ENCODE measurements around the gene ARL16.

- no peak for TF ChIP-seq REST (IDR thresholded peaks at IDR 0.05; ENCODE audit: borderline replicate concordance)
- TF ChIP-seq, protein P1, sequence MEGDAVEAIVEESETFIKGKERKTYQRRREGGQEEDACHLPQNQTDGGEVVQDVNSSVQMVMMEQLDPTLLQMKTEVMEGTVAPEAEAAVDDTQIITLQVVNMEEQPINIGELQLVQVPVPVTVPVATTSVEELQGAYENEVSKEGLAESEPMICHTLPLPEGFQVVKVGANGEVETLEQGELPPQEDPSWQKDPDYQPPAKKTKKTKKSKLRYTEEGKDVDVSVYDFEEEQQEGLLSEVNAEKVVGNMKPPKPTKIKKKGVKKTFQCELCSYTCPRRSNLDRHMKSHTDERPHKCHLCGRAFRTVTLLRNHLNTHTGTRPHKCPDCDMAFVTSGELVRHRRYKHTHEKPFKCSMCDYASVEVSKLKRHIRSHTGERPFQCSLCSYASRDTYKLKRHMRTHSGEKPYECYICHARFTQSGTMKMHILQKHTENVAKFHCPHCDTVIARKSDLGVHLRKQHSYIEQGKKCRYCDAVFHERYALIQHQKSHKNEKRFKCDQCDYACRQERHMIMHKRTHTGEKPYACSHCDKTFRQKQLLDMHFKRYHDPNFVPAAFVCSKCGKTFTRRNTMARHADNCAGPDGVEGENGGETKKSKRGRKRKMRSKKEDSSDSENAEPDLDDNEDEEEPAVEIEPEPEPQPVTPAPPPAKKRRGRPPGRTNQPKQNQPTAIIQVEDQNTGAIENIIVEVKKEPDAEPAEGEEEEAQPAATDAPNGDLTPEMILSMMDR (IDR thresholded peaks at IDR 0.05; ENCODE audit: poor library complexity, severe bottlenecking), result no peak
- TF ChIP-seq TAF1 (IDR thresholded peaks at IDR 0.05; ENCODE audit: low read depth), result no peak
Observed at GRCh38 chr17:81715872-81716673, 32.5 kb upstream of the ARL16 start.

Data from neural cell (in vitro differentiated cells).